ENCODE measurements around the gene EXPH5. TPM values are rescaled to one million over a fixed set of nuclear protein-coding genes. Genes with fewer than 3 reads are reported as not detected.
A peak's percentile ranks its signal among the peaks of the same experiment; 100 is the strongest.

Gene EXPH5
- total RNA-seq, 5 donors from 2014 or later (not counting 1 experiment from before 2014, with no cell fraction given): 3.3 to 4.1 (median 4.0) TPM

DNA sequence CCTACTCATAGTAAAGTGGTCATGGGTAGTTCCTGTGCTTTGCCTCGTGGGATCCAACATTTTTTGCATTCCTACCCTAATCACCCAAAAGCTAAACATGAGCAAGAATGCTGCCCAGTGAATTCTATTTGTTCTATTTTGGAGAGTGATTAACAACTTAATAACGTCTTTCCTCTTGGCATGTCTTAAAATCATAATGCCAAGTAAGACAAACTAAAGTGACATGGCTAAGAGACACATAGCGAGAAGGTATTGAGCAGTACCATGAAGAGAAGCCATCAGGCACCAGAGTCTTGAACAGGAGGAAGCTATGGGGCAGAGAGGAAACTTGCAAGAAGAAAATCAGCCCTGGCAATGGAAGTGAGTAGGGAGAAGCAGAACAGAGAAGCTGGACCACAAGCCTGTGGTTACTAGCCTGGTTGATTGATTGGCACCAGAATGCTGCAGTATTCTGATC lies 32.0 kb downstream of the EXPH5 start:
- ATAC-seq (replicated peaks in 1 of 4) (no peak), DNase-seq (no peak)
- no peak overlapping the region for H3K4me3 Mint-ChIP-seq
- CTCF ChIA-PET: interaction anchor here in 1 of 2 donors (0.6 kb wide), 1 partner anchor 9 kb away, joined by 3 read pairs; no protein-coding TSS in a partner anchor
- no peaks in the 10 kb centered on the region for H3K27me3 ChIP-seq (replicated peaks in 1 of 2; ENCODE audit: control insufficient read depth in 2 of 2, extremely low read depth in 1 of 2, insufficient read depth in 2 of 2, low read length in 1 of 2)
- H3K27ac ChIP-seq (ENCODE audit: low read length): no peak overlapping the region
- no peak overlapping the region for H3K27ac Mint-ChIP-seq
- H3K4me3 ChIP-seq (ENCODE audit: control insufficient read depth in 1 of 2, extremely low read depth in 1 of 2, low read length in 1 of 2): no peak overlapping the region
- H3K9me3 Mint-ChIP-seq: no peaks in the 10 kb centered on the region
- POLR2A ChIA-PET: interaction anchor here in 1 of 2 donors (0.6 kb wide), 1 partner anchor 929 kb away, joined by 3 read pairs; no protein-coding TSS in a partner anchor
- H3K36me3 Mint-ChIP-seq: no peaks in the 10 kb centered on the region
- H3K4me1 Mint-ChIP-seq: peaks cover 18 to 24% (median 23%) of the 10 kb centered on the region in 3 donors
- H3K36me3 ChIP-seq (ENCODE audit: control insufficient read depth in 2 of 2, extremely low read depth in 1 of 2, insufficient read depth in 1 of 2, low read length in 1 of 2): no peaks in the 10 kb centered on the region
- WGBS (ENCODE audit: insufficient coverage): 100% methylated on average over 1 of the region's 3 CpGs
- no peaks in the 10 kb centered on the region for H3K27me3 Mint-ChIP-seq
- H3K9me3 ChIP-seq: no peaks in the 10 kb centered on the region
- H3K4me1 ChIP-seq (ENCODE audit: control insufficient read depth in 1 of 2, extremely low read depth in 1 of 2, insufficient read depth in 2 of 2, low read length in 2 of 2): no peaks in the 10 kb centered on the region

DNA sequence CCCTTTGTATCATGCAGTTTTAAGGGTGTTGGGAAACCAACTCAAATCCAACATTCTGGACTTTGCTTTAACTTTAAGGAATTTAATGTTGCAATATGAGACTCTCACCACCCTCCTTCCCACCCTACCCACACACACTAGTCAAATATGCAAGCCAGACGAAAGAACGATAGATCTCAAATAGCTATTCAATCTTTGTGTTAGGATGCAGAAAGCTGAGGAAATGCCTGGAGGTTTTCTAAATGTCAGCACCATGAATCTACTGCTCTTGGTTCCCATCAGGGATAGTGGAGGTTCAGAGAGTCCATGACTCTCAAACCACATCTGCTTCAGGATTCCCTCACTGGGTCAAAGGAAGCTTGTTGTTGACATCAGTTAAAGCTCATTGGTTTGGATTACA lies 33.7 kb downstream of the EXPH5 start:
- H3K9me3 ChIP-seq: no peaks in the 10 kb centered on the region
- no peak overlapping the region for H3K27ac ChIP-seq (ENCODE audit: low read length)
- no peaks in the 10 kb centered on the region for H3K27me3 Mint-ChIP-seq
- no peaks in the 10 kb centered on the region for H3K27me3 ChIP-seq (replicated peaks in 1 of 2; ENCODE audit: control insufficient read depth in 2 of 2, extremely low read depth in 1 of 2, insufficient read depth in 2 of 2, low read length in 1 of 2)
- WGBS (ENCODE audit: insufficient coverage): no CpG with 5 or more reads among the region's 2 CpGs
- H3K4me1 ChIP-seq (ENCODE audit: control insufficient read depth in 1 of 2, extremely low read depth in 1 of 2, insufficient read depth in 2 of 2, low read length in 2 of 2): no peaks in the 10 kb centered on the region
- H3K9me3 Mint-ChIP-seq: no peaks in the 10 kb centered on the region
- ChIA-PET CTCF (no interaction called here), POLR2A (no interaction called here)
- H3K36me3 ChIP-seq (ENCODE audit: control insufficient read depth in 2 of 2, extremely low read depth in 1 of 2, insufficient read depth in 1 of 2, low read length in 1 of 2): no peaks in the 10 kb centered on the region
- no peaks in the 10 kb centered on the region for H3K36me3 Mint-ChIP-seq
- H3K4me1 Mint-ChIP-seq: peaks cover 18 to 24% (median 23%) of the 10 kb centered on the region in 3 donors
- no peak overlapping the region for H3K4me3 ChIP-seq (ENCODE audit: control insufficient read depth in 1 of 2, extremely low read depth in 1 of 2, low read length in 1 of 2)
- DNase-seq: no peak
- H3K4me3 Mint-ChIP-seq: peak overlapping the region in 1 of 3 donors; percentile 21
- no peak for ATAC-seq (replicated peaks in 1 of 4)
- peak overlapping the region; percentile 23 to 25 for H3K27ac Mint-ChIP-seq

DNA sequence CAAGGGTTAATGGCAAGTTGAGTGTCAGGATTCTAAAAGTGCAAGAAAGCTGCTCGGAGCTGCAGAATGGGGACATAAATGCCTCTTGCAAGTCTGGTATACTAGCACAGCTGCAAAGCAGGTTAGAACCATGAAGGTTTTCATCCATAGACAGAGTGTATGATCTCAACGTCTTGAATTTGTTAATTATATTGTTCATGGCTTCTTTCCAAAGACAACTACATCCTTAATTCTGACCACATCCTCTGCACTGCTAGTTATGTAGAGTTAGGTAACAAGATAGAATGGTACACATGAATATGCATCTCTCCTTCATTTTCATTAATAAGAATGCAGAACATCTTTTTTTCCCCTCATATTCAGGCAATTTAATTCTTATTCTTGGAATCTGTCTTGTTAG lies 34.2 kb downstream of the EXPH5 start:
- H3K9me3 ChIP-seq: no peaks in the 10 kb centered on the region
- peak; percentile 57 to 89 (median 76) for ATAC-seq (replicated peaks in 1 of 4)
- no peaks in the 10 kb centered on the region for H3K4me1 ChIP-seq (ENCODE audit: control insufficient read depth in 1 of 2, extremely low read depth in 1 of 2, insufficient read depth in 2 of 2, low read length in 2 of 2)
- H3K4me3 Mint-ChIP-seq: peak overlapping the region in 1 of 3 donors; percentile 21
- H3K9me3 Mint-ChIP-seq: no peaks in the 10 kb centered on the region
- WGBS (ENCODE audit: insufficient coverage): 63% methylated on average over 1 of the region's 2 CpGs
- no peaks in the 10 kb centered on the region for H3K27me3 Mint-ChIP-seq
- H3K27me3 ChIP-seq (replicated peaks in 1 of 2; ENCODE audit: control insufficient read depth in 2 of 2, extremely low read depth in 1 of 2, insufficient read depth in 2 of 2, low read length in 1 of 2): no peaks in the 10 kb centered on the region
- peak in 1 of 35 experiments; percentile 12 for DNase-seq
- ChIA-PET CTCF (no interaction called here), POLR2A (interaction anchor here in 1 of 2 donors (0.6 kb wide), 1 partner anchor 348 kb away, joined by 5 read pairs; no protein-coding TSS in a partner anchor)
- no peaks in the 10 kb centered on the region for H3K36me3 ChIP-seq (ENCODE audit: control insufficient read depth in 2 of 2, extremely low read depth in 1 of 2, insufficient read depth in 1 of 2, low read length in 1 of 2)
- peaks cover 18 to 24% (median 23%) of the 10 kb centered on the region in 3 donors for H3K4me1 Mint-ChIP-seq
- H3K36me3 Mint-ChIP-seq: no peaks in the 10 kb centered on the region
- H3K4me3 ChIP-seq (ENCODE audit: control insufficient read depth in 1 of 2, extremely low read depth in 1 of 2, low read length in 1 of 2): no peak overlapping the region
- peak overlapping the region; percentile 23 to 25 for H3K27ac Mint-ChIP-seq
- no peak overlapping the region for H3K27ac ChIP-seq (ENCODE audit: low read length)

DNA sequence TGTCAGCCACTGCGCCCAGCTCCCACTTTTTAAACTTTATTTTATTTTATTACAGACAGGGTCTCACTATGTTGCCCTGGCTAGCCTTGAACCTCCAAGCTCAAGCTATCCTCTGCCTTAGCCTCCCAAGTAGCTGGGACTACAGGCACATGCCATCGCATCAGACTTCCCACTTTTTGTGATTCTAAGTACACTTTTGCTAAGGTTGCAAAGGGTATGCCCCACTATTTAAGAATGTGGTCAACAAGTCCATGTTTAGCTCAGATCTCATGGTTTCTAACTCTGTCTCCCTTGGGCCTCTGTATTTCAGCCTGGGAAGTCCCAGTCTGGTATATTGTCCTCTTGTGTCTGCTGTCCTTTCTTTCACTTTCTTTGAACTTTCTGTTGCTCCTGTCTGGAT lies 35.3 kb downstream of the EXPH5 start:
- no peak for ATAC-seq (replicated peaks in 1 of 4)
- no peak overlapping the region for H3K27ac Mint-ChIP-seq
- H3K36me3 ChIP-seq (ENCODE audit: control insufficient read depth in 2 of 2, extremely low read depth in 1 of 2, insufficient read depth in 1 of 2, low read length in 1 of 2): no peaks in the 10 kb centered on the region
- H3K4me3 Mint-ChIP-seq: no peak overlapping the region
- H3K9me3 ChIP-seq: no peaks in the 10 kb centered on the region
- WGBS (ENCODE audit: insufficient coverage): 100% methylated on average over 1 of the region's 2 CpGs
- peaks cover 18 to 24% (median 23%) of the 10 kb centered on the region in 3 donors for H3K4me1 Mint-ChIP-seq
- no peaks in the 10 kb centered on the region for H3K36me3 Mint-ChIP-seq
- H3K27ac ChIP-seq (ENCODE audit: low read length): no peak overlapping the region
- H3K27me3 ChIP-seq (replicated peaks in 1 of 2; ENCODE audit: control insufficient read depth in 2 of 2, extremely low read depth in 1 of 2, insufficient read depth in 2 of 2, low read length in 1 of 2): no peaks in the 10 kb centered on the region
- CTCF ChIA-PET: no interaction called here
- no peak overlapping the region for H3K4me3 ChIP-seq (ENCODE audit: control insufficient read depth in 1 of 2, extremely low read depth in 1 of 2, low read length in 1 of 2)
- H3K4me1 ChIP-seq (ENCODE audit: control insufficient read depth in 1 of 2, extremely low read depth in 1 of 2, insufficient read depth in 2 of 2, low read length in 2 of 2): no peaks in the 10 kb centered on the region
- POLR2A ChIA-PET: no interaction called here
- DNase-seq: no peak
- H3K27me3 Mint-ChIP-seq: no peaks in the 10 kb centered on the region
- no peaks in the 10 kb centered on the region for H3K9me3 Mint-ChIP-seq

DNA sequence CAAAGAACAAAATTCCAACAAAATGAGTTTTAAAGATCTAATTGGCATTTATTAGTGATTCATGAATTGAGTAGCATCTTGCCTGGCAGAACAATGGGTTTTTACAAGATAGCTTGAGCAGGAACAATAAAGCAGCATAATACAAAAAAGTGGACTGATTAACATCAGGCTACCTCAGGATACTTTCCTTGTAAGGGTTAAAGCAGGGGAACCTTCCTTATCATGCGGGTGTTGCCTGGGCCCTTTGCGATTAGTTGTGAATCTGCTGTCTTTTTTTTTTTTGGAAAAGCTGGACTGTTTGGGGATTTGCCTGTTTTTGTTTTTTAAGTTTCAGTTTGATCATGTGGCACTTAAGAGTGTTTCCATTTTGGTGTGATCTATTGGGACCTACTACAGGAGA lies 37.5 kb downstream of the EXPH5 start:
- no peak overlapping the region for H3K27ac Mint-ChIP-seq
- WGBS (ENCODE audit: insufficient coverage): 100% methylated on average over 1 of the region's 2 CpGs
- H3K36me3 ChIP-seq (ENCODE audit: control insufficient read depth in 2 of 2, extremely low read depth in 1 of 2, insufficient read depth in 1 of 2, low read length in 1 of 2): no peaks in the 10 kb centered on the region
- H3K9me3 Mint-ChIP-seq: no peaks in the 10 kb centered on the region
- DNase-seq: no peak
- ChIA-PET CTCF (interaction anchor here in 1 of 2 donors (0.6 kb wide), 1 partner anchor 31 kb away, joined by 5 read pairs; no protein-coding TSS in a partner anchor), POLR2A (no interaction called here)
- H3K36me3 Mint-ChIP-seq: no peaks in the 10 kb centered on the region
- no peak overlapping the region for H3K27ac ChIP-seq (ENCODE audit: low read length)
- no peak overlapping the region for H3K4me3 ChIP-seq (ENCODE audit: control insufficient read depth in 1 of 2, extremely low read depth in 1 of 2, low read length in 1 of 2)
- no peaks in the 10 kb centered on the region for H3K27me3 Mint-ChIP-seq
- H3K4me1 Mint-ChIP-seq: peaks cover 18 to 24% (median 23%) of the 10 kb centered on the region in 3 donors
- H3K4me1 ChIP-seq (ENCODE audit: control insufficient read depth in 1 of 2, extremely low read depth in 1 of 2, insufficient read depth in 2 of 2, low read length in 2 of 2): no peaks in the 10 kb centered on the region
- ATAC-seq (replicated peaks in 1 of 4): no peak
- H3K4me3 Mint-ChIP-seq: no peak overlapping the region
- H3K9me3 ChIP-seq: no peaks in the 10 kb centered on the region
- H3K27me3 ChIP-seq (replicated peaks in 1 of 2; ENCODE audit: control insufficient read depth in 2 of 2, extremely low read depth in 1 of 2, insufficient read depth in 2 of 2, low read length in 1 of 2): no peaks in the 10 kb centered on the region

DNA sequence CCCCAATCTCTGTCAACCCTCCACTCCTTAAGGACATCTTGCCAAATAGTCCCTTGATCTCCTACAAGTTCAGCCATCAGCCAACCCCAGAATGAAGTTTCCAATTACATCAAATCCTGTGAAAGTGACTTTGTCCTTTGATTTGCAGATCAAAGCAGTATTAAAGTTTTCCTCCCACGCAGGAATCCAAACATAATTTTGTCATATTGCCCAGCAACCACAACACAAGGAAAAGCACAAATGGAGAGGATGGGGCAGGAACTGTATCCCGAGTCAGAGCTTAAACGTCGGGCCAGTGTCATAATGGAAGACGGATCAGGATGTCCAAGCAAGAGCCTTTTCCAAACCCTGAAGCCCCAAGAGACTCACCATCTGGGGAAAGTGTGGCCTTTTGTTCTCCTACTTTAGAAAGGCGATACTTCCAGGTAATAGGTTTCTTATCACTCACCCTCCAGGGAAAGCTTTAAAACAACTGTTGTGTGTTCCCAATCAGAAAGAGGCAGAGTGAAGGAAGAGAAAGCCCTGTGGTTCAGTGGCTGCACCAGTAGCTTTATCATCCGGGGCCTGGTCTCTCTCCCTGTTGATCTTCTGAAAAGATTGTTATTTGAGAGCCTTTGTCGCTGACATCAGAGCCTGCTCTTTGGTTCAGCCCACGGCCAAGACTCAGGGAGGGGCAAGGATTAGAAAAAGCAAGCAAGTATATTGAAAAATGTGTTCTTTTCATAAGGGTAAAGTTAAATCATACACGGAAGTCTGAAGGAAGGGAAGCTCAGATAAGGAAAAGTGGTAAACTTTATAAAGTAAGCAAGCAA lies 41.7 kb downstream of the EXPH5 start:
- ChIA-PET POLR2A (interaction anchor here in 1 of 2 donors (0.6 kb wide), 1 partner anchor 451 kb away, joined by 3 read pairs; no protein-coding TSS in a partner anchor), CTCF (no interaction called here)
- DNase-seq (no peak), ATAC-seq (replicated peaks in 1 of 4) (no peak)
- no peaks in the 10 kb centered on the region for H3K4me1 ChIP-seq (ENCODE audit: control insufficient read depth in 1 of 2, extremely low read depth in 1 of 2, insufficient read depth in 2 of 2, low read length in 2 of 2)
- no peaks in the 10 kb centered on the region for H3K36me3 ChIP-seq (ENCODE audit: control insufficient read depth in 2 of 2, extremely low read depth in 1 of 2, insufficient read depth in 1 of 2, low read length in 1 of 2)
- Mint-ChIP-seq H3K4me1 (no peaks in the 10 kb centered on the region), H3K4me3 (no peak overlapping the region), H3K27ac (no peak overlapping the region), H3K27me3 (no peaks in the 10 kb centered on the region), H3K9me3 (no peaks in the 10 kb centered on the region), H3K36me3 (no peaks in the 10 kb centered on the region)
- H3K9me3 ChIP-seq: no peaks in the 10 kb centered on the region
- H3K27ac ChIP-seq (ENCODE audit: low read length): no peak overlapping the region
- H3K27me3 ChIP-seq (replicated peaks in 1 of 2; ENCODE audit: control insufficient read depth in 2 of 2, extremely low read depth in 1 of 2, insufficient read depth in 2 of 2, low read length in 1 of 2): peaks cover 0 to 4% of the 10 kb centered on the region in 2 experiments
- WGBS (ENCODE audit: insufficient coverage): 62% methylated on average over 3 of the region's 10 CpGs
- H3K4me3 ChIP-seq (ENCODE audit: control insufficient read depth in 1 of 2, extremely low read depth in 1 of 2, low read length in 1 of 2): no peak overlapping the region
